SK-N-SH (cell line): ENCODE results near the gene MYOCD. TPM values are rescaled to one million over a fixed set of nuclear protein-coding genes. Genes with fewer than 3 reads are reported as not detected.

Source experiments
- CTCF ChIA-PET: fragments of 300-600, 350-600 bp; formaldehyde crosslinking; extraction: SDS; loops from one replicate; lab custom pipeline; 2021; lab: Yijun Ruan, JAX
- POLR2A ChIA-PET: fragments of 350-600 bp; sonication (Branson Sonifier 250); formaldehyde crosslinking; extraction: SDS; loops from one replicate; lab custom pipeline; 2020; ENCODE audit warnings: antibody characterized with exemption, inconsistent platforms; lab: Yijun Ruan, JAX
- DNase-seq: peaks from one replicate; pipeline ENCODE4 v3.0.0; 2012
- H2AFZ ChIP-seq: fragments of 200-600 bp; sonication (generic); 2 replicates; pipeline ENCODE4 v1.8.1; 2016; ENCODE audit warnings: antibody characterized with exemption, mild to moderate bottlenecking, low read depth
- H3F3A ChIP-seq: fragments of 200-600 bp; sonication (generic); replicated peaks from 2 replicates; pipeline ENCODE3; 2016; ENCODE audit warnings: antibody characterized with exemption, mild to moderate bottlenecking; ENCODE audit not compliant: insufficient read depth
- H3K27ac ChIP-seq, 2 experiments: fragments of 200-500 bp in 1 of 2; fragments of 200-600 bp in 1 of 2; sonication (Bioruptor generic) in 1 of 2; sonication (generic), shearing (Covaris generic) in 1 of 2; 2 replicates each; pipeline versions ENCODE4 v1.5.1 to v1.6.1; 2014 to 2016; ENCODE audit warnings: low read depth in 2 of 2, inconsistent platforms in 1 of 2, low read length in 1 of 2, mild to moderate bottlenecking in 1 of 2, mixed read lengths in 1 of 2
- H3K27me3 ChIP-seq: fragments of 200-600 bp; sonication (generic), shearing (Covaris generic); 2 replicates; pipeline ENCODE4 v1.6.1; 2016; ENCODE audit warnings: mixed run types; ENCODE audit not compliant: insufficient read depth
- H3K36me3 ChIP-seq, 2 experiments: fragments of 200-500 bp in 1 of 2; fragments of 200-600 bp in 1 of 2; sonication (Bioruptor generic) in 1 of 2; sonication (generic) in 1 of 2; replicated peaks in 1 of 2; 2 replicates each; pipeline versions ENCODE3 to v1.5.1; 2014 to 2016; ENCODE audit warnings: low read length in 1 of 2, mild to moderate bottlenecking in 1 of 2; ENCODE audit not compliant: insufficient read depth in 2 of 2, control insufficient read depth in 1 of 2
- H3K4me1 ChIP-seq, 2 experiments: fragments of 200-500 bp in 1 of 2; fragments of 200-600 bp in 1 of 2; sonication (Bioruptor generic) in 1 of 2; sonication (generic), shearing (Covaris generic) in 1 of 2; 2 replicates each; pipeline versions ENCODE4 v1.5.1 to v1.6.1; 2014 to 2016; ENCODE audit warnings: low read depth in 1 of 2, low read length in 1 of 2, mixed run types in 1 of 2; ENCODE audit not compliant: insufficient read depth in 2 of 2, control insufficient read depth in 1 of 2
- H3K4me2 ChIP-seq: fragments of 200-600 bp; sonication (generic), shearing (Covaris generic); 2 replicates; pipeline ENCODE4 v1.6.1; 2017; ENCODE audit warnings: mixed run types
- H3K4me3 ChIP-seq, 2 experiments: fragments of 200-500 bp in 1 of 2; fragments of 200-600 bp in 1 of 2; sonication (Bioruptor generic) in 1 of 2; sonication (generic), shearing (Covaris generic) in 1 of 2; 2 replicates each; pipeline versions ENCODE4 v1.5.1 to v1.8.1; 2014 to 2016; ENCODE audit warnings: low read depth in 2 of 2, inconsistent platforms in 1 of 2, low read length in 1 of 2, mild to moderate bottlenecking in 1 of 2, mixed read lengths in 1 of 2, moderate library complexity in 1 of 2
- H3K79me2 ChIP-seq: fragments of 200-600 bp; sonication (generic); 2 replicates; pipeline ENCODE4 v1.8.1; 2017; ENCODE audit warnings: mild to moderate bottlenecking; ENCODE audit not compliant: insufficient read depth
- H3K9ac ChIP-seq: fragments of 200-600 bp; sonication (generic); 2 replicates; pipeline ENCODE4 v1.6.1; 2017; ENCODE audit warnings: mixed run types
- H3K9me2 ChIP-seq: fragments of 200-600 bp; sonication (generic); 2 replicates; pipeline ENCODE4 v1.6.1; 2017; ENCODE audit warnings: mixed run types
- H3K9me3 ChIP-seq: fragments of 200-600 bp; sonication (generic); 2 replicates; pipeline ENCODE4 v1.6.1; 2017; ENCODE audit warnings: mixed run types, mild to moderate bottlenecking, moderate library complexity
- H4K20me1 ChIP-seq: fragments of 200-600 bp; sonication (generic); 2 replicates; pipeline ENCODE4 v1.6.1; 2017; ENCODE audit warnings: mild to moderate bottlenecking, mixed run types; ENCODE audit not compliant: insufficient read depth
- CHD2 ChIP-seq: fragments of 150-350 bp; IDR thresholded peaks from 2 replicates; pipeline ENCODE4 v1.6.1; 2018; ENCODE audit warnings: low read length; ENCODE audit not compliant: partially characterized antibody
- ELF1 ChIP-seq: IDR thresholded peaks from 2 replicates; pipeline ENCODE4 v1.4.0; 2012
- EP300 ChIP-seq, 2 experiments: IDR thresholded peaks; 2 replicates each; pipeline versions ENCODE4 v1.4.0 to v1.6.1; 2012; ENCODE audit warnings: borderline replicate concordance in 1 of 2, low read depth in 1 of 2, low read length in 1 of 2
- EZH2phosphoT487 ChIP-seq: fragments of 200-600 bp; sonication (generic); IDR thresholded peaks from 2 replicates; pipeline ENCODE4 v1.6.1; 2017; ENCODE audit warnings: low read depth, mixed run types, mild to moderate bottlenecking, antibody characterized with exemption, moderate library complexity, borderline replicate concordance
- FOSL2 ChIP-seq: IDR thresholded peaks from 2 replicates; pipeline ENCODE4 v1.4.0; 2012; ENCODE audit warnings: low read depth, mild to moderate bottlenecking, moderate library complexity, borderline replicate concordance
- FOXM1 ChIP-seq: IDR thresholded peaks from 2 replicates; pipeline ENCODE4 v1.4.0; 2012; ENCODE audit warnings: low read depth, mild to moderate bottlenecking
- JUND ChIP-seq: IDR thresholded peaks from 2 replicates; pipeline ENCODE4 v1.4.0; 2012
- MEF2A ChIP-seq: IDR thresholded peaks from 2 replicates; pipeline ENCODE4 v1.4.0; 2012; ENCODE audit warnings: low read depth, borderline replicate concordance
- NFIC ChIP-seq: IDR thresholded peaks from 2 replicates; pipeline ENCODE4 v1.4.0; 2012; ENCODE audit warnings: borderline replicate concordance
- NRF1 ChIP-seq: IDR thresholded peaks from 2 replicates; pipeline ENCODE4 v1.6.1; 2012; ENCODE audit warnings: low read depth, mild to moderate bottlenecking, low read length
- POLR2AphosphoS5 ChIP-seq: IDR thresholded peaks from 2 replicates; pipeline ENCODE4 v1.6.1; 2012; ENCODE audit warnings: low read depth, low read length
- RCOR1 ChIP-seq: fragments of 150-350 bp; IDR thresholded peaks from 2 replicates; pipeline ENCODE4 v1.6.1; 2017; ENCODE audit warnings: antibody characterized with exemption, low read length
- RFX5 ChIP-seq: IDR thresholded peaks from 2 replicates; pipeline ENCODE4 v1.6.1; 2012; ENCODE audit warnings: mild to moderate bottlenecking, improper control_type of control experiment, low read length
- RXRA ChIP-seq: IDR thresholded peaks from 2 replicates; pipeline ENCODE4 v1.4.0; 2012; ENCODE audit warnings: low read depth, mild to moderate bottlenecking, borderline replicate concordance
- SMC3 ChIP-seq: IDR thresholded peaks from 2 replicates; pipeline ENCODE4 v1.6.1; 2012; ENCODE audit warnings: low read depth, low read length, improper control_type of control experiment
- TAF1 ChIP-seq: IDR thresholded peaks from 2 replicates; pipeline ENCODE4 v1.6.1; 2012; ENCODE audit warnings: low read depth, mild to moderate bottlenecking, low read length, moderate library complexity, borderline replicate concordance
- TCF12 ChIP-seq: IDR thresholded peaks from 2 replicates; pipeline ENCODE4 v1.4.0; 2012
- TEAD4 ChIP-seq: IDR thresholded peaks from 2 replicates; pipeline ENCODE4 v1.4.0; 2012; ENCODE audit warnings: mild to moderate bottlenecking, borderline replicate concordance; ENCODE audit not compliant: insufficient read depth
- USF1 ChIP-seq: IDR thresholded peaks from 2 replicates; pipeline ENCODE4 v1.4.0; 2012; ENCODE audit warnings: low read depth, borderline replicate concordance
- ZBTB33 ChIP-seq: IDR thresholded peaks from 2 replicates; pipeline ENCODE4 v1.4.0; 2012; ENCODE audit warnings: low read depth, borderline replicate concordance
- WGBS: methylation state at CpG from one replicate; pipeline ENCODE4 v1.1.6; 2017; ENCODE audit warnings: low lambda C conversion rate; 5-methylcytosine and 5-hydroxymethylcytosine counted together
- polyA plus RNA-seq, 3 experiments: library from polyadenylated mRNA; depleted of rRNA; stranded (reverse); fragments of >200 nt; gene quantifications; 2 replicates each; pipeline ENCODE4 v1.2.3, GENCODE V29; 2012

The MYOCD gene
- polyA plus RNA-seq, 1 of the 3 experiments (the other 2 are of a cell fraction), result not detected

- no peak for DNase-seq
- TF ChIP-seq EZH2phosphoT487, result no peak
- TF ChIP-seq POLR2AphosphoS5, result no peak
- no peak for TF ChIP-seq CHD2
Measured at GRCh38 chr17:12618557-12618956, 47.1 kb upstream of the MYOCD start.

GRCh38 chr17:12619459-12620199 lies 46.1 kb upstream of the MYOCD start:
- H3K4me1 ChIP-seq, result no peaks in the 10 kb centered on the region
- ChIA-PET CTCF (no interaction called here), POLR2A (no interaction called here)
- no peak overlapping the region for H2AFZ ChIP-seq
- H3K27ac ChIP-seq, result no peak overlapping the region
- no peaks in the 10 kb centered on the region for H4K20me1 ChIP-seq
- no peaks in the 10 kb centered on the region for H3K9me2 ChIP-seq
- no peak for TF ChIP-seq RXRA
- no peak for TF ChIP-seq MEF2A
- TF ChIP-seq RFX5, result no peak
- no peak for TF ChIP-seq RCOR1
- no peak for TF ChIP-seq SMC3
- H3K9me3 ChIP-seq, result no peaks in the 10 kb centered on the region
- no peak overlapping the region for H3K4me3 ChIP-seq
- 0 out of 2 replicates have a peak, but pooled peaks cover 5% of the 10 kb centered on the region for H3K27me3 ChIP-seq
- WGBS, result 10% methylated on average over 7 of the region's 7 CpGs
- H3K9ac ChIP-seq, result no peak overlapping the region
- no peaks in the 10 kb centered on the region for H3F3A ChIP-seq
- H3K36me3 ChIP-seq, result no peaks in the 10 kb centered on the region
- H3K79me2 ChIP-seq, result no peaks in the 10 kb centered on the region
- DNase-seq, result no peak
- H3K4me2 ChIP-seq, result no peak overlapping the region

More at GRCh38 chr17:12618557-12618956, 47.1 kb upstream of the MYOCD start:
- H3K9me3 ChIP-seq, result no peaks in the 10 kb centered on the region
- 21% methylated on average over 2 of the region's 2 CpGs for WGBS
- no peaks in the 10 kb centered on the region for H3K9me2 ChIP-seq
- 0 out of 2 replicates have a peak, but pooled peaks cover 5% of the 10 kb centered on the region for H3K27me3 ChIP-seq
- H2AFZ ChIP-seq, result no peak overlapping the region
- H3K79me2 ChIP-seq, result no peaks in the 10 kb centered on the region
- no peak overlapping the region for H3K27ac ChIP-seq
- no peak overlapping the region for H3K9ac ChIP-seq
- no peaks in the 10 kb centered on the region for H3K4me1 ChIP-seq
- no peak overlapping the region for H3K4me2 ChIP-seq
- POLR2A ChIA-PET, result no interaction called here
- H3K4me3 ChIP-seq, result no peak overlapping the region
- H3F3A ChIP-seq, result no peaks in the 10 kb centered on the region
- no peaks in the 10 kb centered on the region for H3K36me3 ChIP-seq
- CTCF ChIA-PET, result no interaction called here
- no peaks in the 10 kb centered on the region for H4K20me1 ChIP-seq

- no peaks in the 10 kb centered on the region for H3K36me3 ChIP-seq
- no peak for DNase-seq
- no peak overlapping the region for H3K9ac ChIP-seq
- no peak overlapping the region for H3K27ac ChIP-seq
- H3K9me3 ChIP-seq, result no peaks in the 10 kb centered on the region
- H2AFZ ChIP-seq, result no peak overlapping the region
- 0 out of 2 replicates have a peak, but pooled peaks cover 5% of the 10 kb centered on the region for H3K27me3 ChIP-seq
- no peaks in the 10 kb centered on the region for H4K20me1 ChIP-seq
- no peaks in the 10 kb centered on the region for H3F3A ChIP-seq
- ChIA-PET CTCF (no interaction called here), POLR2A (no interaction called here)
- no peaks in the 10 kb centered on the region for H3K4me1 ChIP-seq
- H3K9me2 ChIP-seq, result no peaks in the 10 kb centered on the region
- no peaks in the 10 kb centered on the region for H3K79me2 ChIP-seq
- H3K4me3 ChIP-seq, result no peak overlapping the region
- 12% methylated on average over 5 of the region's 5 CpGs for WGBS
- H3K4me2 ChIP-seq, result no peak overlapping the region
- TF ChIP-seq RFX5 (no peak), FOSL2 (no peak), RCOR1 (no peak), ZBTB33 (no peak), EP300 (IDR thresholded peaks at IDR 0.05; ENCODE audit: borderline replicate concordance in 1 of 2, low read depth in 1 of 2, low read length in 1 of 2) (no peak), POLR2AphosphoS5 (no peak), FOXM1 (no peak), JUND (no peak), TCF12 (no peak), RXRA (no peak), USF1 (no peak), NRF1 (no peak), NFIC (no peak), TEAD4 (no peak), EZH2phosphoT487 (no peak), TAF1 (no peak), ELF1 (no peak)
Measured at GRCh38 chr17:12620200-12620720, 45.4 kb upstream of the MYOCD start.
